Measurements from ENCODE around the gene PISD.

The PISD gene

GRCh38 chr22:31623592-31624304, 38.3 kb downstream of the PISD start:
- DNase-seq, result peak; percentile 22

DNA sequence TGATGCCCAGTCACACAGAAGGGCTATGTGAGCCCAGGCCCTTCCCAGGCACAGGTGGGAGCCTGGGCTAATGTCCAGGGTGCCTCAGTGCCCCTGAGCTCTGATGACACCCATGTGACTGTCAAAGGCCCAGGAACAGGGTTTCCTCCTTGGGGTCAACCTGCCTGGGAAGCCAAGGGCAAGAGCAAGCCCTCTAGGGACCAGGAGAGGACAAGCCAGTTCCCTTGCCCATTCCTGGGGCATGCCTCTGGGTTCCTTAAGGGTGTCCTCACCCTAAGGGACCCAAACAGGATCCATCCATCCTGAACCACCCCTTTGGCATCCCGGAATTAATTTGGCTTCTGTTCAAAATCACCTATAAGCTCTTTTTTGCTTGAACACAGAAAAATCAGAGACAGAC, 39.0 kb downstream of the PISD start:
- no peak for DNase-seq

- no peak for DNase-seq
Observed at GRCh38 chr22:31621507-31622124, 40.4 kb downstream of the PISD start.

DNA sequence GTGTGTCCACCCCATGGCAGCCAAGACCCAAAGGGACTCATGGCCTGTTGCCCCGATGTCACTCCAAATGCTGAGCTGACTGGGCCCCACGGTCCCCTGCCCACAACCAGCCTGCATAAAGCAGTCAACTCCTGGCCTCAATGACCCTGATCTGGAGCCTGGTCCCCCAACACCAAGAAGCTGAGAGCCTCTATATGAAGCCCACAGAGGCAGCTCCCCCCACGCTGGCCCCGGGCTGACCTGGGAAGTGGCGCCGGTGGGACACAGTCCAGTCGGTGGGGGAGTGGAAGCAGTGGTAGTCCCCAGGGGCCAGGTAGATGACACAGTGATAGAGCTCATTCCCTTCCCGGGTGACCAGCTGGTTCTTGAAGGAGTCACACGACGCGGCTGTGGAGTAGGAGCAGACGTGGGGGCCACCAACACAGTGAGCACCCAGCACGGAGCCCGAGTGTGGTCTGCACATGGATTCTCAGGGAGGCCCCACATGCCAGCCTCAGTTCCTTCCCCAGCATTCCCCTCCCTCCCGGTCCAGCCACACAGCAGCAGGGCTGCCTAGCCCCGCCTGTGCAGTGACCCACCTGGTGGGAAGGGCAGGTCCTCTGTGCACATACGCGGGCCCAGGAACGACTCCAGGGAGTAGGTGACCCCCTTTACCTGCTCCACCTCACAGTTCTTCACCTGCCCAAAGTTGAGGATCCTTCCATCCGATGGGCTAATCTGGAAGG, 41.1 kb downstream of the PISD start:
- peak; percentile 17 for DNase-seq

DNA sequence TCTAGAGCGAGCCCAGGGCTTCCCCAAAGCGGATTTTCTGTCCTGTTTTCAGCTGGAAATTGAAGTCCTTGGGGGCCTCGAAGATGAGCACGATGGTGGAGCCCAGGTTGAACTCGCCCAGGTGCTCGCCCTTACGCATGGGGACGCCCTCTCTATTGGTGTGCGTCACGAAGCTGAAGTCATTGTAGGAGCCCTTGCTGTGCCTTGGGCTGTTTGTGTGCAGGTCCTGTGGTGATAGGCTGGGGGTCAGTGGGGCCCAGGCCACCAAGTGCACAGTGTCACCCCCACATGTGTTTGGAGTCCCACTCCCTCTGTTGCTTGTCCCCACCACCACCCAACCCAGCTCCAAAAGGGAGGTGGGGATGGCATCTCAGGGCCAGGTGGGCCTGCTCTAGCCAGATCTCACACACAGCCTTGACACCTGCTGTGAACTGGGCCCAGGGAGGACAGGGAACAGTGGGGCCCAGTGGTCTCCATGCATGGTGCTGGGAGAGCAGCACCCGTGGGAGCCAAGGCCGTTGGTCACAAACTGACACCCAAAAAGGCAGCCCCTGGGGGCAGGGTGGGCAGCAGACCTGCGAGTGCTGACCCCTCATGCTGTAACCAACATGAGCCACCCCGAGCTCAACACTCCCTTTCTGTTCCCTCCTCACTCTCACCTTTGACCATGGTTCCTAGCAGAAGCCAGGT, 42.3 kb downstream of the PISD start:
- DNase-seq, result no peak

- no peak for DNase-seq
Observed at GRCh38 chr22:31618471-31619176, 43.4 kb downstream of the PISD start.

DNA sequence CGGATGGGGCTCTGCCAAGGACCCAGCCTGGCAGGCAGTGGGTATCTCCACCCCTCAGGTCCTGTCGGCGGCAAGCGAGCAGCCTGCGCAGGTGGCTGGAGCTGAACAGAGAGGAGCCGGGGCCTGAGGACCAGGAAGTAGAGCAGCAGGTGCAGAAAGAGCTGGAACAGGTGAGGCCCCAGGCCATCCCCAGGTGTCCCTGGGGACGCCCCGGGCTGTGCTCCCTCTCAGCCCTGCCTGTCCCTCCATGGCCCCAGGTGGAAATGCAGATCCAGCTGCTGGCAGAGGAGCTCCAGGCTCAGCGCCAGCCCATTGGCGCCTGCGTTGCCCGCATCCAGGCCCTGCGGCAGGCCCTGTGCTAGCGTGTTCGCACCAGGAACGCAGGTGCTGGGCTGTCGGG, 44.0 kb downstream of the PISD start:
- DNase-seq, result no peak

GRCh38 chr22:31616315-31616980, 45.6 kb downstream of the PISD start:
- no peak for DNase-seq

DNA sequence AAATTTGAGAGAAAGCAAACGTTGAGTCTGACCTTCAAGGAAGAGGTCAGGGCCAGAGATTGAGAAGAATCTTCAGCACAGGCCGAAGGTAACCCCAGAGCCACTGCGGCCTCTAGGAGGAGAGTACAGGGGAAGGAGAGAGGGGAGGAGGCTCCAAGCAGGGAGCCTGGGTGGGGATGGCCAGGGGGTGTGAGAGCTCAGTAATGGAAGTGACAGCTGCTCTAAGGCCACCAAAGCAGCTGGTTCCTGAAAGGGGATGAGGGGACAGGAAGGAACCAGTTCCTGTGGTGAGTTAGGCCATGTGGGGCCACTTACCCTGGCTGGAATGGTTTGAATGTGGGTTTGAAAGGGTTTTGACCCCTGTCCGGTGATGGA, 46.1 kb downstream of the PISD start:
- peak; percentile 26 for DNase-seq

DNA sequence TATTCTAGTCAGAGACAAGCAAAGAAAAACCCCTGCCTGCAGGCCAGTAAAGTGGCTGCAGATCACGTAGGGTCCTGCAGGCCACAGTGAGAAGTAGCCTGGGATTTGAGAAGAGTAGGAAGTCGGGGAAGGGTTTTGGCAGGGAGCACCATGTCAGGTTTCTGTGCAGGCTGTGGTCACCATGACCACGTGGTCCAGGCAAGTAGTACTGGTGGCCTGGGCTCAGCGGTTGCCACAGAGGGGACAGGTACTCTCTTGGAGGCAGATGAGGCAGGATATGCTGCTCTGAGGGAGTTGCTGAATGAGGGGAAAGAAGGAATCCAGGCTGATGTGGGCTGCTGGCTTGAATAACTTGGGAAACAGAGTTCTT, 46.5 kb downstream of the PISD start:
- DNase-seq, result peak; percentile 16

- DNase-seq, result peak; percentile 24
Observed at GRCh38 chr22:31614781-31615490, 47.1 kb downstream of the PISD start.

DNA sequence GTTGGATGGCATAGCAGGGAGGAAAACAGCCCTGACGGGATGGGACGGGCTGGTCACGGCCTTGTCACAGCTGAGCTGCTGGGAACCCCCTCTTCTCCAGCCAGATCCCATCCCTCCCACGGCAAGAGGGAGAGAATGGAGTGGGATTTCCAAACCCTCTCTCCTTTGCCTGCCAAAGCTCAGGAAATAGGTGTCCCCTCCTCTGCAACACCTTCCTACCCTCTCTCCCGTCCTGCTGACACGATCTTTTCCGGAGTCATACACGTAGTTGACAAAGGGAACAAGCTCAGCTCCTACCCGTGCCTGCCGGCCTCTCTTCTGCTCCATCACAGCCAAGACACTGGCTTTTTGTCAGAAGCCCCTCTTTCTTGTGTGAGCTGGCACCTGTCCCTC, 48.1 kb downstream of the PISD start:
- no peak for DNase-seq

- no peak for DNase-seq
Observed at GRCh38 chr22:31613286-31613903, 48.6 kb downstream of the PISD start.

DNA sequence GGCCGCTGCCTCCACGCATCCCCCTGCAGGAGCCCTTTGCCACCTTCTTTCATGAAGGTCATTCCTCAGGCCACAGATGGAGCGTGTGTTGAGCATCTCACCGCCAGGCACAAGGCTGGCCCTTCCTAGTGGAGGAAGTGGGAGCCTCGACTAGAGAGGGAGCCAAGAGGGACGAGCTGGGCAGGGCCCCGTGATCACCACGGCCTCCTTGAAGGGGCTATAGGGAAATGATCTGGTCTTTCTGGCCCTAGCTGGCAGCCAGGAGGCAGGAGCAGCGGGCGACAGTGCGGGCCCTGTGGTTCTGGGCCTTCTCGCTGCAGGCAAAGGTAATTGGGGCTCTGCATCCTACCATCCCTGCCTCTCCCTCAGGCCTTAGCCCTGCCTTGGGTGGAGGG, 49.1 kb downstream of the PISD start:
- DNase-seq, result no peak

- DNase-seq, result peak; percentile 62
Observed at GRCh38 chr22:31611061-31611760, 50.8 kb downstream of the PISD start.

DNA sequence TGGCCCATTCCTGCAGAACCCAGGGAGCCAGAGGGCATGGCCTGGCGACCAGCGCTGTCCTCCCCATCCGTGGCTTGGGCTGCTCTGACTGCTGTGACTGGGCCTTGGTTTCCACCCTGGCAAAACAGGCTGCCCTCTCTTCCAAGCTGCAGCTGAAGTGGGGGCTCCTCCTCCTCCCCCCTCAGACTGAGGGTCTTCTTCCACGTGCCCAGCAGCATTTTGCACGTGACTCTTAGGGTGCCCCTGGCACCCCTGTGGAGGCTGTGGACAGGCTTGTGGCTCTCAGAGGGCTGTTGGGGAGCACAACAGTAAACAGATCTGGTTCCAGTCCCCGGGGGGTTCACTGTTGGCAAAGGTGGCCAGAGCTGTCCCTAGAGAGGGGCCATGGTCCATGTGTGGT, 51.4 kb downstream of the PISD start:
- DNase-seq, result no peak

DNA sequence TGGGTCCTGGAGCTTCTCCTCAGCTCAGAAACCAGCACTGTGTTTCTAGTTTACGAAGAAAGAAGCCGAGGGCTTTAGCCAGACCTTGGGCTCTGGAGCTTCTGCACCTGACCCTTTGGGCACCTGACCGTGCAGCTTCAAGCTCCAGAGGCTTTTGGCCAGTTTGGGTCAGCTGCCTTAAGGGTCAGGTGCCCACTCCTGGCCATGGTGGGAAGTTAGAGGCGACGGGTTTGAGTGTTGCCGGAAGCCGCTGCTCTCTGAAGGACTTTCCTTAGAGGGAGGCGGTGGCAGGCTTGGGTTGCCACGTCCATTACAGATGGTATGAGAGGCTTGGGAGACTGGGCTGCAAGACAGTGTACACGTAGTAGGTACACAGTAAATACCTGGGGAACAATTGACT, 52.3 kb downstream of the PISD start:
- no peak for DNase-seq

DNA sequence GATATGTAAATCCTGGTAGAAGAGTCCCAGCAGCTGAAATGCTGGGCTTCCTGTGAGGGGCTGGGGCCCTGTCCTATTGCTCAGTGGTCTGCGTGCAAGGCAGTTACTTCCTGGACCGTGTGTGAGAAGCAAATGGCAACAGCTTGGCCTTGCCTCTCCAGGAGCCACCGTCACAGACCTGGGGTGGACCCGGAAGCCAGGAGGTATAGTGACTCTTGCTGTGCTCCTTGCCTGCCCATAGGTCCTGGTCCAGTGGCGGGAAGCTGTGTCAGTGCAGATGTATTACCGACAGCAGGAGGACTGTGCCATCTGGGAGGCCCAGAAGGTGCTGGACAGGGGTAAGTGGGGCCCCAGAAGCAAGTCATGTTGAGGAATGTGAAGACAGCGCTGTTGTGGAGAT, 54.3 kb downstream of the PISD start:
- no peak for DNase-seq

GRCh38 chr22:31605851-31606585, 56.0 kb downstream of the PISD start:
- DNase-seq, result no peak
